GM23338 (cell line): ENCODE results near the gene TAF7. TPM values are rescaled to one million over a fixed set of nuclear protein-coding genes. Genes with fewer than 3 reads are reported as not detected.

ENCODE experiments used
- ATAC-seq: fragments of 200-7000 bp; cut with Tn5 transposase; 3 replicates; pipeline ENCODE4 v1.9.1; 2020
- DNase-seq: peaks from one replicate; pipeline ENCODE4 v3.0.0-alpha.2; 2015; ENCODE audit warnings: low spot score
- H2AFZ ChIP-seq: fragments of 200-600 bp; sonication (generic); 2 replicates; pipeline ENCODE4 v1.8.0; 2016; ENCODE audit warnings: antibody characterized with exemption, mild to moderate bottlenecking, moderate library complexity
- H3F3A ChIP-seq: fragments of 200-600 bp; sonication (generic); replicated peaks from 2 replicates; pipeline ENCODE4 v1.8.0; 2017; ENCODE audit warnings: antibody characterized with exemption, mixed run types, low read depth
- H3K27ac ChIP-seq: fragments of 200-600 bp; sonication (generic); 2 replicates; pipeline ENCODE4 v1.6.1; 2016; ENCODE audit warnings: low read depth
- H3K27me3 ChIP-seq: fragments of 200-600 bp; sonication (generic); 2 replicates; pipeline ENCODE4 v1.8.0; 2016; ENCODE audit warnings: mild to moderate bottlenecking, mixed run types, moderate library complexity; ENCODE audit not compliant: insufficient read depth
- H3K36me3 ChIP-seq: fragments of 200-600 bp; sonication (generic); 2 replicates; pipeline ENCODE4 v1.8.0; 2016; ENCODE audit warnings: mild to moderate bottlenecking; ENCODE audit not compliant: insufficient read depth
- H3K4me1 ChIP-seq: fragments of 200-600 bp; sonication (generic); 2 replicates; pipeline ENCODE4 v1.8.0; 2016; ENCODE audit warnings: mild to moderate bottlenecking, moderate library complexity; ENCODE audit not compliant: insufficient read depth
- H3K4me2 ChIP-seq: fragments of 200-600 bp; sonication (generic); 2 replicates; pipeline ENCODE4 v1.7.1; 2017; ENCODE audit warnings: mixed run types
- H3K4me3 ChIP-seq: fragments of 200-600 bp; sonication (generic); 2 replicates; pipeline ENCODE4 v1.6.1; 2016; ENCODE audit warnings: mixed run types
- H3K79me2 ChIP-seq: fragments of 200-600 bp; sonication (generic); replicated peaks from 2 replicates; pipeline ENCODE4 v1.8.0; 2017; ENCODE audit warnings: mild to moderate bottlenecking; ENCODE audit not compliant: insufficient read depth
- H3K9me2 ChIP-seq: fragments of 200-600 bp; sonication (generic); 2 replicates; pipeline ENCODE4 v1.8.0; 2017; ENCODE audit not compliant: insufficient read depth
- H4K20me1 ChIP-seq: fragments of 200-600 bp; sonication (generic); replicated peaks from 2 replicates; pipeline ENCODE4 v1.8.0; 2017; ENCODE audit warnings: mild to moderate bottlenecking; ENCODE audit not compliant: insufficient read depth
- H3K27ac Mint-ChIP-seq: 2 replicates; pipeline ENCODE4 v1.8.0; 2020; ENCODE audit warnings: inconsistent platforms, mild to moderate bottlenecking, moderate library complexity, mixed read lengths
- H3K27me3 Mint-ChIP-seq: 3 replicates; pipeline ENCODE4 v1.8.0; 2022; ENCODE audit warnings: low read depth, mild to moderate bottlenecking, moderate library complexity, mixed read lengths, inconsistent platforms; ENCODE audit not compliant: insufficient read depth, poor library complexity
- H3K36me3 Mint-ChIP-seq: 3 replicates; pipeline ENCODE4 v1.8.0; 2021; ENCODE audit warnings: low read depth, mild to moderate bottlenecking, inconsistent platforms, moderate library complexity, mixed read lengths
- H3K4me1 Mint-ChIP-seq: 3 replicates; pipeline ENCODE4 v1.8.0; 2020; ENCODE audit warnings: mild to moderate bottlenecking, inconsistent platforms, mixed read lengths
- H3K4me3 Mint-ChIP-seq: 3 replicates; pipeline ENCODE4 v1.8.0; 2021; ENCODE audit warnings: moderate library complexity, mild to moderate bottlenecking, inconsistent platforms, mixed read lengths
- H3K9me3 Mint-ChIP-seq: 3 replicates; pipeline ENCODE4 v1.8.0; 2020; ENCODE audit warnings: moderate library complexity, mild to moderate bottlenecking, inconsistent platforms, mixed read lengths
- CREB1 ChIP-seq: fragments of 250-450 bp; sonication (Bioruptor Pico); IDR thresholded peaks from 2 replicates; pipeline ENCODE4 v1.5.0; 2020; ENCODE audit warnings: low read depth, mild to moderate bottlenecking, moderate library complexity
- CTCF ChIP-seq, 2 experiments: fragments of 200-600 bp in 1 of 2; sonication (generic) in 1 of 2; conservative IDR thresholded peaks; 2 replicates each; pipeline versions ENCODE4 v1.5.1 to v1.6.1; 2016 to 2017; ENCODE audit warnings: antibody characterized with exemption in 2 of 2, low read depth in 2 of 2, mild to moderate bottlenecking in 2 of 2, moderate library complexity in 1 of 2
- ETS1 ChIP-seq: IDR thresholded peaks from 2 replicates; pipeline ENCODE4 v1.6.1; 2016; ENCODE audit warnings: antibody characterized with exemption
- EZH2phosphoT487 ChIP-seq: fragments of 200-600 bp; sonication (generic); IDR thresholded peaks from one replicate; pipeline ENCODE4 v1.8.1; 2018; ENCODE audit warnings: antibody characterized with exemption; ENCODE audit not compliant: unreplicated experiment
- JUNB ChIP-seq: IDR thresholded peaks from one replicate; pipeline ENCODE4 v1.6.1; 2016; ENCODE audit warnings: antibody characterized with exemption; ENCODE audit not compliant: unreplicated experiment
- REST ChIP-seq: IDR thresholded peaks from one replicate; pipeline ENCODE4 v1.6.1; 2018; ENCODE audit warnings: antibody characterized with exemption; ENCODE audit not compliant: unreplicated experiment
- ZNF114 ChIP-seq: fragments of 250-450 bp; sonication (Bioruptor Pico); IDR thresholded peaks from 2 replicates; pipeline ENCODE4 v1.5.0; 2020; ENCODE audit warnings: mild to moderate bottlenecking, moderate library complexity
- ZNF462 ChIP-seq: fragments of 250-450 bp; sonication (Bioruptor Pico); IDR thresholded peaks from 2 replicates; pipeline ENCODE4 v1.5.0; 2020; ENCODE audit warnings: mild to moderate bottlenecking, moderate library complexity
- polyA plus RNA-seq: library from polyadenylated mRNA; unstranded; fragments of >200 nt; fragmentation: Nextera tagmentation; extraction: Ambion mirVana; gene quantifications from 2 replicates; pipeline ENCODE4 v1.2.1, GENCODE V29; 2016
- total RNA-seq: library from RNA; depleted of rRNA; stranded (reverse); fragments of >200 nt; shearing (Covaris generic); gene quantifications from 2 replicates; pipeline ENCODE4 v1.2.3, GENCODE V29; 2014

TAF7 gene
- total and polyA plus RNA-seq, 2 experiments from 2014 or later: 92.0 to 217 TPM

GRCh38 chr5:141313711-141314110 lies 6.9 kb downstream of the TAF7 start (continued):
- TF ChIP-seq ZNF462 (CRISPR knock-in tag): no peak
- TF ChIP-seq CREB1 (CRISPR knock-in tag): no peak

- H3K27ac ChIP-seq: no peak overlapping the region
- H3K9me3 Mint-ChIP-seq: peaks cover 38% of the 10 kb centered on the region
- H3K36me3 Mint-ChIP-seq: peaks cover 16% of the 10 kb centered on the region; the same call in 2 of the 3 replicates
- no peak for ATAC-seq
- H3K4me1 Mint-ChIP-seq: no peaks in the 10 kb centered on the region
- H2AFZ ChIP-seq: no peak overlapping the region
- no peaks in the 10 kb centered on the region for H3K36me3 ChIP-seq
- no peaks in the 10 kb centered on the region for H3K9me2 ChIP-seq
- no peaks in the 10 kb centered on the region for H3K79me2 ChIP-seq
- peaks cover 7% of the 10 kb centered on the region for H3K27me3 Mint-ChIP-seq
- H3K4me3 ChIP-seq: no peak overlapping the region
- no peaks in the 10 kb centered on the region for H3K4me1 ChIP-seq
- no peak overlapping the region for H3K4me3 Mint-ChIP-seq
- H3K4me2 ChIP-seq: no peak overlapping the region
- no peaks in the 10 kb centered on the region for H3K27me3 ChIP-seq
- DNase-seq: no peak
- no peak overlapping the region for H3K27ac Mint-ChIP-seq
- 0 out of 2 replicates have a peak, but pooled peaks cover 6% of the 10 kb centered on the region for H4K20me1 ChIP-seq
- H3F3A ChIP-seq: no peaks in the 10 kb centered on the region
- TF ChIP-seq ZNF114 (CRISPR knock-in tag) (no peak), EZH2phosphoT487 (no peak), JUNB (no peak), REST (no peak), ETS1 (no peak), CREB1 (CRISPR knock-in tag) (no peak), CTCF (conservative IDR thresholded peaks at IDR 0.05; ENCODE audit: low read depth in 2 of 2) (no peak)
Observed at GRCh38 chr5:141306630-141307029, 14.0 kb downstream of the TAF7 start.
